Right lobe of liver (tissue), 6 donors: ENCODE data around the gene GUK1. TPM values are rescaled to one million over a fixed set of nuclear protein-coding genes. Genes with fewer than 3 reads are reported as not detected.

Experiments used
- ATAC-seq, 4 donors: fragments of 200-7000 bp; cut with Tn5 transposase; one replicate each; pipeline ENCODE4 v1.9.1; 2020; ENCODE audit warnings: mild to moderate bottlenecking in 4 of 4, moderate library complexity in 4 of 4
- DNase-seq, 3 donors: peaks; one replicate each; pipeline ENCODE4 v3.0.0-alpha.2; 2020
- H3K27ac ChIP-seq, 3 donors: fragments of 200-600 bp; one replicate each; pipeline ENCODE4 v1.8.0; 2022
- H3K27me3 ChIP-seq, 2 donors: fragments of 200-600 bp; one replicate each; pipeline ENCODE4 v1.8.0; 2022
- H3K36me3 ChIP-seq, 4 donors: fragments of 200-600 bp; sonication (generic) in 1 of 4; one replicate each; pipeline versions ENCODE4 v1.5.1 to v1.8.0; 2017 to 2022; ENCODE audit warnings: control low read depth in 1 of 4
- H3K4me1 ChIP-seq, 4 donors: fragments of 200-600 bp; sonication (generic) in 1 of 4; one replicate each; pipeline versions ENCODE4 v1.5.1 to v1.8.0; 2017 to 2022; ENCODE audit warnings: control low read depth in 1 of 4
- H3K4me3 ChIP-seq, 3 donors: fragments of 200-600 bp; one replicate each; pipeline ENCODE4 v1.8.0; 2022
- H3K9me3 ChIP-seq, 4 donors: fragments of 200-600 bp; sonication (generic) in 1 of 4; one replicate each; pipeline versions ENCODE4 v1.5.1 to v1.8.0; 2017 to 2022; ENCODE audit warnings: control low read depth in 1 of 4
- POLR2A ChIP-seq: fragments of 450-650 bp; IDR thresholded peaks from one replicate; pipeline ENCODE4 v1.6.1; 2017; ENCODE audit warnings: antibody characterized with exemption, mild to moderate bottlenecking
- WGBS: methylation state at CpG from one replicate; pipeline ENCODE4 v1.1.6; 2018; ENCODE audit warnings: low coverage, low lambda C conversion rate; ENCODE audit not compliant: insufficient coverage; ENCODE audit errors: missing lambda C conversion rate; 5-methylcytosine and 5-hydroxymethylcytosine counted together
- intact Hi-C, 2 donors: fragments of 100-400 bp; cut with DNase I; formaldehyde crosslinking; loops; one replicate each; pipeline versions ENCODE4 v1.11.2 to v1.14.1; 2022
- total RNA-seq, 6 experiments: library from RNA; depleted of rRNA in 2 of 6; stranded (reverse); fragments of >200 nt in 2 of 6; fragmentation: NEBNext Ultra II Directional in 3 of 6; extraction: Animal tissue kit (Norgen Biotek cat#: 25700) in 3 of 6; gene quantifications; one replicate each; pipeline versions ENCODE4 v1.1.0 to v1.2.4, GENCODE V29; 2016 to 2023
- TF ChIP-seq, protein P1 (sequence below), 4 donors: fragments of 200-600 bp in 3 of 4; fragments of 450-650 bp in 1 of 4; IDR thresholded peaks; one replicate each; pipeline versions ENCODE4 v1.5.1 to v1.8.0; 2016 to 2022; ENCODE audit warnings: antibody characterized with exemption in 4 of 4, mild to moderate bottlenecking in 2 of 4
- donor health status: DM: no; HTN: yes; CAD: no.
- donor health status: DM: no; HTN: no; CAD: no.
- donor health status: DM: no; HTN: no; CAD: no.
- donor health status: DM: no; HTN: yes; CAD: no.
- donor health status: DM: no; HTN: yes; CAD: no.

The GUK1 gene
- total RNA-seq, 6 experiments from 2014 or later, result 78.0 to 235 (median 108) TPM

DNA sequence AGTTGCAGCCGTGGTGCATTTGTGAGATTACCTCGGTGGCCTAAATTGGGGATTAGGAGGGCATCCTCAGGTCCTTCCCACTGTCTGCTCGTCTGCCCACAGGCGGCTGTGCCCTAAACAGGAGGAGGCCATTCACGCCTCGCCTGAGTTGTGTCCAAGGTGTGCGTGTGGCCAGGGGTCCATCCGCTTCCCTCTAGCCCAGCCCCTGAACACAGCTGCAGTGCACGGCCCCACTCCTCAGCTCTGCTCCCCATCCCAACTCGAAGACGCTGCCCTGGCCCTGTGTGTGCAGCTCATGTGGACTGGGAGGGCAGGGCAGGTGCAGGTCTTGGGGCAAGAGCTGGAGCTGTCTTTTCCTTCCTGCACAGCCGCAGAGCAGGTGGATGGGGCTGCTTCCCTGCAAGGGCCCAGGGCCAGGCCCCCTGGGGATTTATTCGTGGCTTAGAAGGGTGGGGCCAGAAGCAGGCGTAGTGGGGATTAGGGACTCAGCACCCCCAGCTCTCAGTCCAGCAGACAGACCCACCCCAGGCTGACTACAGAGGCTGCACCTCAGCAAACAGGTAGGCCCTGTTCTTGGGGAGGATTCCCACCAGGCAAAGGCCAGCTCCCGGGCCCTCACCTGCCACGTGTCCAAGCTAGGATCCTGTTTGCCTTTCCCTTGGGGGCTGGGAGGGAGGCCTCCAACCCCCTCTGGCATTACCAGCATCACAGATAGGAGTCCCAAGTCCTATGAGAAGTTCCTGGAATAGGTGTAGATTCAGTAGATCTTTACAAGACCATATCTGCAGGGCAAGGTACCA is 4.3 kb downstream of the GUK1 start:
- H3K27ac ChIP-seq, result no peak overlapping the region
- H3K27me3 ChIP-seq, result no peaks in the 10 kb centered on the region
- DNase-seq (peak in 2 of 3 donors; percentile 21 to 46), ATAC-seq (no peak)
- TF ChIP-seq POLR2A, result no peak
- TF ChIP-seq, protein P1, sequence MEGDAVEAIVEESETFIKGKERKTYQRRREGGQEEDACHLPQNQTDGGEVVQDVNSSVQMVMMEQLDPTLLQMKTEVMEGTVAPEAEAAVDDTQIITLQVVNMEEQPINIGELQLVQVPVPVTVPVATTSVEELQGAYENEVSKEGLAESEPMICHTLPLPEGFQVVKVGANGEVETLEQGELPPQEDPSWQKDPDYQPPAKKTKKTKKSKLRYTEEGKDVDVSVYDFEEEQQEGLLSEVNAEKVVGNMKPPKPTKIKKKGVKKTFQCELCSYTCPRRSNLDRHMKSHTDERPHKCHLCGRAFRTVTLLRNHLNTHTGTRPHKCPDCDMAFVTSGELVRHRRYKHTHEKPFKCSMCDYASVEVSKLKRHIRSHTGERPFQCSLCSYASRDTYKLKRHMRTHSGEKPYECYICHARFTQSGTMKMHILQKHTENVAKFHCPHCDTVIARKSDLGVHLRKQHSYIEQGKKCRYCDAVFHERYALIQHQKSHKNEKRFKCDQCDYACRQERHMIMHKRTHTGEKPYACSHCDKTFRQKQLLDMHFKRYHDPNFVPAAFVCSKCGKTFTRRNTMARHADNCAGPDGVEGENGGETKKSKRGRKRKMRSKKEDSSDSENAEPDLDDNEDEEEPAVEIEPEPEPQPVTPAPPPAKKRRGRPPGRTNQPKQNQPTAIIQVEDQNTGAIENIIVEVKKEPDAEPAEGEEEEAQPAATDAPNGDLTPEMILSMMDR (IDR thresholded peaks at IDR 0.05), result no peak
- peaks cover 0 to 21% (median 15%) of the 10 kb centered on the region in 4 donors for H3K4me1 ChIP-seq
- intact Hi-C loops, result no loop called here
- H3K4me3 ChIP-seq, result no peak overlapping the region
- peaks cover 0 to 9% (median 4%) of the 10 kb centered on the region in 4 donors for H3K36me3 ChIP-seq
- no peaks in the 10 kb centered on the region for H3K9me3 ChIP-seq
- 67% methylated on average over 1 of the region's 16 CpGs for WGBS

DNA sequence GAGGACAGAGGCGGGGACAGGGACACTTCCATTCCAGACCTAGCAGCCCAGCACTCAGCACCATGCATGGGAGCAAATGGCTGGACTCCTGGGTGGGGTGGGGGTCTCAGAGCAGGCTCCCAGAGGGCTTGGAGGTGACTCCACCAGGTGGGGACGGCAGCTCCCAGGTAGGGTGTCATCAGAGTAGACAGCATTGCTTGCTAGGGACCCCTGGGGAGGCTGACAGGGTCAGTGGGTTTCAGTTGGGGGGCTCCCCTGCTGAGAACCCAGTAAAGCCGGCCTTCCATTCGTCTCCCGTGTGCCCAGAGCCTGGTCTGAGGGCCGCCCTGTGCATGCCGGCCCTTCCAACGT is 4.9 kb downstream of the GUK1 start:
- TF ChIP-seq, protein P1 (IDR thresholded peaks at IDR 0.05), result no peak
- no CpG with 5 or more reads among the region's 8 CpGs for WGBS
- DNase-seq, result peak in 1 of 3 donors; percentile 30
- Histone ChIP-seq H3K27me3 (no peaks in the 10 kb centered on the region), H3K27ac (no peak overlapping the region), H3K9me3 (no peaks in the 10 kb centered on the region), H3K36me3 (peaks cover 0 to 9% (median 4%) of the 10 kb centered on the region in 4 donors), H3K4me3 (no peak overlapping the region), H3K4me1 (peaks cover 0 to 21% (median 15%) of the 10 kb centered on the region in 4 donors)
- intact Hi-C loops, result no loop called here
- ATAC-seq, result no peak

DNA sequence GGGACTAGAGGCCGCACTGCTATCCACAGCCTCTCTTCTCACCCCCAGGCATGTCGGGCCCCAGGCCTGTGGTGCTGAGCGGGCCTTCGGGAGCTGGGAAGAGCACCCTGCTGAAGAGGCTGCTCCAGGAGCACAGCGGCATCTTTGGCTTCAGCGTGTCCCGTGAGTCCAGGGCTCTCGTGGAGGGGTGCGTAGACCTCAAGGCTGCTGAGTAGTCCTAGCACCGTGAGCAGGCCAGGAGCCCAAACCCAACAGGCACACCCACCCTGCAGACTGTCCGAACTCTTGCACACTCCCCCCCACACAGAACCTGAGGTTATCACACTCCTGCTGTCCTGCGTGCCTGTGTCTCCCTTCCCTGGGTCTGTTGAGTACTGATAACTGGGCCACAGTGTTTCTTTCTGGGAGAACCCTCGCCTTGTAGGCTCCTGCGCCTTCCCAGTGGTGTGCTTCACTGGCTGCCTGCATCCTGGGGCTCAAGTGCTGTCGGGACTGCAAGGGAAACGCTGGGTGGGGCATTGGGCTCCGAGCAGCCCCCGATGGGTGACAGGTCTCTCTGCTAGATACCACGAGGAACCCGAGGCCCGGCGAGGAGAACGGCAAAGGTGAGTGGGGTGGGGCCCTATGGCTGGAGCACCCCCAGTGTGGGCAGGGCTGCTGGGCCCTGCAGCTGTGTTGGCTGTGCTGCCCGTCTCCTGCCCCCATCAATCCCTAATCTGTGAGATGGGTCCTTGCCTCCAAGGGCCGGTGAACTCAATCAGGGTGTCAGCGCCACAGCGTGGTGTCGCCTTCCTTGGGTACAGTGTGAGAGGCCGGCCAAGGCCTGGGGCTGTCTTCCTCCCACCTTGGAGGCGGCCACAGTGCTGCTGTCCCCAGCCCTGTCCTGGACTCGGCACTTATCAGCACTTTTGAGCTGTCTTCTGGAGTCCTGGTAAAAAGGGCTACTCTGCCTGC is 5.7 kb downstream of the GUK1 start:
- H3K36me3 ChIP-seq, result peaks cover 0 to 9% (median 4%) of the 10 kb centered on the region in 4 donors
- ATAC-seq (no peak), DNase-seq (peak in 1 of 3 donors; percentile 27)
- H3K27me3 ChIP-seq, result no peaks in the 10 kb centered on the region
- TF ChIP-seq, protein P1 (IDR thresholded peaks at IDR 0.05), result no peak
- no peak for TF ChIP-seq POLR2A
- WGBS, result 29% methylated on average over 1 of the region's 31 CpGs
- no peak overlapping the region for H3K4me3 ChIP-seq
- H3K9me3 ChIP-seq, result no peaks in the 10 kb centered on the region
- H3K27ac ChIP-seq, result no peak overlapping the region
- H3K4me1 ChIP-seq, result peaks cover 0 to 21% (median 15%) of the 10 kb centered on the region in 4 donors
- intact Hi-C loops, result no loop called here

DNA sequence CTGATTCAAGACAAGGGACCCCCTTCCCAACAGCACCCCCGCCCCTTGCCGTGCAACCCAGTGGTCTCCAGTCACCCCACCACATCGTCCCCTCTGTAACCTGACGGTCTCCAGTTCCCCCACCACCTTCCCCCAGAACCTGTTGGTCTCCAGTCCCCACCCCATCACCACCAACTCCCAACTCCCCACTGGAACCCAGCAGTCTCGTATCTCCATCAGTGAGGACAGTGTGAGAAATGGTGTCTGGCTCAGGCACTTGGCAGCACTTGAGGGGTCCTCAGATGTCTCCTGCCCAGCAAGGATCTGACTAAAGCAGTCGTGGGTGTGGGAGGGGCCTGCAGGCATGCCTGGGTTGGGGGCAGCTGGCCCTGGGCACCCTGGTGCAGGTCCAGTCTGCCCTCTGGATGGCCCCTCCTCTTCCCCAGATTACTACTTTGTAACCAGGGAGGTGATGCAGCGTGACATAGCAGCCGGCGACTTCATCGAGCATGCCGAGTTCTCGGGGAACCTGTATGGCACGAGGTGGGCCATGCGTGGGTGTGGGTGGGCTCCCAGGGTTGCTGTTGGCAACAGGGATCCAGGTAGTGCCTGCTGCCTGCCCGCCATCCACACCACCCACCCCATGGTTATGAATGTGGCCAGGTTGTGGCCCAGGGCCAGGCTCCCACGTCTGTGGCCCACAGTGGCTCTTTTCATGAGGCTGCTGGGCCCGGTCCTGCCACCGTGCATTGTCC is 6.5 kb downstream of the GUK1 start:
- intact Hi-C loops, result no loop called here
- no peaks in the 10 kb centered on the region for H3K9me3 ChIP-seq
- no peak overlapping the region for H3K27ac ChIP-seq
- WGBS, result 86% methylated on average over 2 of the region's 18 CpGs
- H3K4me3 ChIP-seq, result no peak overlapping the region
- peaks cover 0 to 14% (median 10%) of the 10 kb centered on the region in 4 donors for H3K4me1 ChIP-seq
- DNase-seq (no peak), ATAC-seq (no peak)
- peaks cover 0 to 9% (median 4%) of the 10 kb centered on the region in 4 donors for H3K36me3 ChIP-seq
- TF ChIP-seq POLR2A, result no peak
- TF ChIP-seq, protein P1 (IDR thresholded peaks at IDR 0.05), result no peak
- no peaks in the 10 kb centered on the region for H3K27me3 ChIP-seq
